CD4-positive, alpha-beta T cell treated with Interleukin-15 for 4 hours (primary cell): ENCODE measurements around the gene SRSF5.
"Not testable (repeated sequence)": the region's sequence is repeated elsewhere in the genome, so short reads cannot be mapped to it uniquely, and the experiment has no call there.

Source experiments
- DNase-seq: peaks from one replicate; pipeline ENCODE4 v3.0.0-alpha.2; 2020; ENCODE audit warnings: low spot score

SRSF5 gene

GRCh38 chr14:69808919-69809808 is 42.2 kb downstream of the SRSF5 start:
- DNase-seq, result no peak

GRCh38 chr14:69811227-69811867 is 44.4 kb downstream of the SRSF5 start:
- no peak for DNase-seq

DNA sequence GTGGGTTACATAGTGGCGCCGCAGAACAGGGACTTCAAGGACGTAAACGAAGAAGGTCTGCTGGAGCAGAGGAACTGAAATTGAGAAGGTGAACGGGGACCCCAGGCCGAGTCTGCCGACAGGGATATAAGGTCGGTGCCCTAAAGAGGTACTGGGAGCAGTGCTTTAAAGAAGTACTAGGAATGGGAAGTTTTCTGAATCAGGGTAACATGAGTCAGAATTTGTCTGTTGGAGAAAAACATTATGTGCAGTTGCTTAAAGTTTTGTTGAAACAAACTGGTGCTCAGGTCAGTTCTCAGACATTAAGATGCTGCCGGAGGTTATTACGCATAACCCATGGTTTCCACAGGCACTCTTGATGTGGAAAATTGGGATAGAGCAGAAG is 44.9 kb downstream of the SRSF5 start:
- DNase-seq, result no peak

DNA sequence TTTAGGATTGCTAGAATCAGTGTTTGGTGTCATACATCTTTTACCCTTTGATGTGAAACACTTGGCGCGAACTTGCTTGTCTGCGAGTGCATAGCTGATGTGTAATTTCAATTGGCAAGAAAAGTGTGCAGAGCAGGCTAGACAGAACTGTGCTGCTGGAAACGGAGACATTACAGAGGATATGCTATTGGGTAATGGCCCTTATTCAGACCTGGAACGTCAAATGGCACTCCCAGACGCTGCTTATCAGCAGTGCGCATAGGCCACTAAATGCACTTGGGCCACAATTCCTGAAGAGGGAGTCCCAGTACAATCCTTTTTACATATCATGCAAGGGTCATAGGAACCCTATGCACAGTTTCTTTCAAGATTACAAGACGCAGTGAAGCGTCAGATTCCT is 45.8 kb downstream of the SRSF5 start:
- DNase-seq, result no peak

DNA sequence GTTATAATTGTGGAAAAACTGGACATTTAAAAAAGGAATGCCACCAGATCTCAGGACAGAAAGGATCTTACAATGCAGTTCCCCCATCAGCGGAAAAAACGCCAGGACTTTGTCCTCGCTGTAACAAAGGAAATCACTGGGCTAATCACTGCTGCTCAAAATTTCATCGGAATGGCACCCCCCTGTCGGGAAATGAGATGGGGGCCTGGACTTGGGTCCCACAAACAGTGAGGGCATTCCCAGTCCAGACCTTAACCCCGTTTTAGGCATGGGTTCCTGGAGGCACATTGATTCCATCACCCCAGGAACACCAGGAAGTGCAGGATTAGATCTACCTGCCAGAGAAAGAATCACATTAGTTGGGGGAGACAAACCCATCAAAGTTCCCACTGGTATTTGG is 46.4 kb downstream of the SRSF5 start:
- not testable (repeated sequence) for DNase-seq

- no peak for DNase-seq
Measured at GRCh38 chr14:69814397-69814796, 47.5 kb downstream of the SRSF5 start.

GRCh38 chr14:69815556-69815955 is 48.6 kb downstream of the SRSF5 start:
- DNase-seq, result no peak

GRCh38 chr14:69816216-69816615 is 49.3 kb downstream of the SRSF5 start:
- no peak for DNase-seq

DNA sequence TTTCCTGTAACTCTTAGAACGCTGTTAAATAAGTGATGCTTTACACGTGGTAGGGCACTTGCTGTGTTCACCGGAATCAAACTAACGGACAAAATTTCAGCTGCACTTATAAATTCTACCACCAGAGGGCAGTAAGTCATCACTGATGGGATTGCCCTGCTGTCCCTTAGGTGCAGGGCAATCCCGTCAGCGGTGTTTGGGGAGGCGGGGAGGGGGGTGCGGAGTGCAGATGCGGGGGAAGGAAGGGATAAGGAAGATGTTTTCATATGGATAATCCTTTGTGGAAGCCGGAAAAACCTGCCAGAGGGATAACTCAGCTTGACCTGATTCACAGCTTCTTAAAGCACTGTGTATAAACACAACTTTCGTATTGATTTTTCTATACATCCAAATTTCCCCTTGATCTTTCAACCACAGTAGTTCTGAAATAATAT is 51.8 kb downstream of the SRSF5 start:
- DNase-seq, result peak; percentile 72

- no peak for DNase-seq
Measured at GRCh38 chr14:69819607-69820006, 52.7 kb downstream of the SRSF5 start.

DNA sequence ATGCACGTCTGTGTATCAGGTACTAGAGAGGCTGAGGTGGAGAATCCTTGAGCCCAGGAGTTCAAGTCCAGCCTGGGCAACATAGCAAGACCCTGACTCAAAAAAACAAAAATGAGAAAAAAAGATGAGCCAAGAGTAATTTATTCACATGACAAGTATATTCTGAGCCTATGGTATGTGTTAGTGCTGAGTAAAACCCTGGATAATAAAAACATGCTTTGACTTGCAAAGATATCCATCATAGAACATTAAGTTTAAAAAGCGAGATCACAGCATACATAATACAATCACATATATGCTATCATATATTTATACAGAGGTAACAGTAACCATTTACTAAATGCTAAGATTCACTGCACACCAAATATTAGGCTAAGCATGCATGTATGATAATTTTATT is 54.0 kb downstream of the SRSF5 start:
- DNase-seq, result no peak
